NCI-H2107 treated with DMSO at 0.1 percent for 48 hours (cell line): ENCODE data around the gene PLIN1.
"Not testable (repeated sequence)": the region's sequence is repeated elsewhere in the genome, so short reads cannot be mapped to it uniquely, and the experiment has no call there.

Experiments
- DNase-seq: peaks from one replicate; lab custom pipeline; 2025; ENCODE audit not compliant: unreplicated experiment; lab: John Stamatoyannopoulos, UW

Gene PLIN1, protein sequence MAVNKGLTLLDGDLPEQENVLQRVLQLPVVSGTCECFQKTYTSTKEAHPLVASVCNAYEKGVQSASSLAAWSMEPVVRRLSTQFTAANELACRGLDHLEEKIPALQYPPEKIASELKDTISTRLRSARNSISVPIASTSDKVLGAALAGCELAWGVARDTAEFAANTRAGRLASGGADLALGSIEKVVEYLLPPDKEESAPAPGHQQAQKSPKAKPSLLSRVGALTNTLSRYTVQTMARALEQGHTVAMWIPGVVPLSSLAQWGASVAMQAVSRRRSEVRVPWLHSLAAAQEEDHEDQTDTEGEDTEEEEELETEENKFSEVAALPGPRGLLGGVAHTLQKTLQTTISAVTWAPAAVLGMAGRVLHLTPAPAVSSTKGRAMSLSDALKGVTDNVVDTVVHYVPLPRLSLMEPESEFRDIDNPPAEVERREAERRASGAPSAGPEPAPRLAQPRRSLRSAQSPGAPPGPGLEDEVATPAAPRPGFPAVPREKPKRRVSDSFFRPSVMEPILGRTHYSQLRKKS

DNA sequence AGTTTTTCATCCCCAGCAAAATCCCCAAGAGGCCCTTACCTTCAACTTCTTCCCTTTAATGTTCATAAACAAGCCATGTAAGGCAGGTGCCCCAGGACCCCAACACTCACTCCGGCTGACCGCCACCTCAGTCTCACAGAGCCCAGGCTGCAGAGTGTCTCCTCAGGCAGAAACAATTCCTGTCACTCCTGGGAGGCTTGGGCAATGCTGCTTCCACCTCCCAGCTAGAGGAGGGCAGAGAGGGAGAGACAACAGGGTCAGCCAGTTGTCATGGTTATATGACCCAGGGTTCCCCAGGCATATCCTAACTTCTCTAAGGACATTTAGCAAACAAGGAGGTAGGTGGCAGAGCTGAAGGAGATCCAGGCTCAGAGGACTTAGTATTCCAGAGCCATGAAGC lies at the start of gene PLIN1:
TSS of gene PLIN1 (minus strand) at position 156 of the 400 bp plus-strand sequence. CDS start 1,878 bp downstream, outside the sequence.
- no peak for DNase-seq

DNA sequence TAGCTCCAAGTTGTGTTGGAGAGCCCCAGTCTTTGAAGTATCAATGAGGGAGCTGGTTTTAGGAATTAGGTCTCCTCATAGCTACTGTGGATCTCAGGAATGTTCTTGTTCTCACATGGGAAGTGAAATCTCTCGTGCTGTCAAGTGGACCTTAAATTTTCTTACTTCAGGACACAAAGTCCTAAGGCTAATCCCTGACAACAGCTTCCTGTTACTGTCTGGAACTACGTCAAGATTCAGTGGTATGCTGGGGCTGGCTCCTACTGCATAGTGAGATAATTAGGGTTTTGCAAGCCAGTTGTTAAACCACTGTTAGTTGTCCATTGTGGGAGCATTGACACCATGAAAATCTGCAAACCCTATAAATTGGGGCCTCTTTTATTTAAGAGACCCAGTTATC lies 49.1 kb upstream of the PLIN1 start:
- DNase-seq = no peak

DNA sequence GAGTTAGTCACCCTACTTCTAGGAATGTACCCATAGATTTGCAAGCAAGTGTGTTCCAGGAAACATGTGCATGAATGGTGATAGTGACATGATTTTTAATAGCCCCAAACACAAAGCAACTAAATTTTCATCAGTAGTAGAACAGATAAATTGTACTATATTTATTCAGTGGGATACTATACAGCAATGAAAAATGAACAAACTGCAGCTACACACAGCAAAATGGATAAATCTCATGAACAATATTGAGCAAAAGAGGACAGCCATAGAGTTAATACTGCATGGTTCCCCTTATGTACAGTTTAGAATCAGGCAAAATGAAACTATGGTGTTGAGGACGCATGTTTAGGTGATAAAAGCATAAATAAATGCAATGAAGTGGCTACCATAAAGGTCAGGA lies 45.9 kb upstream of the PLIN1 start:
- no peak for DNase-seq

DNA sequence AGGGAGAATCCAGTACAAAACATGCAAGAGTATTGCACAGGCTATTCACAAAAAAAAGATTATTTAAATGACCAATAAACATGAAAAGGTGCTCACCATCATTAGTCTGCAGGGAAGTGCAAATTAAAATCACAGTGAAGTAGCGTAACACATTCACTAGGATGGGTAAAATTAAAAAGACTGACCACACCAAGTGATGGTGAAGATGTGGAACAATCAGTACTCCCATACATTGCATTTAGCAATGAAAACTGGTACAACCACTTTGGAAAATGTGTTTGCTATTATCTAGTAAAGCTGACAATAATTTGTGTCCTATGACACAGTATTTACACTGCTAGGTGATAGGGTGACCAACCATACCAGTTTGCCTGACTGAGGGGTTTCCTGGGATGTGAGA lies 45.5 kb upstream of the PLIN1 start:
- no peak for DNase-seq

DNA sequence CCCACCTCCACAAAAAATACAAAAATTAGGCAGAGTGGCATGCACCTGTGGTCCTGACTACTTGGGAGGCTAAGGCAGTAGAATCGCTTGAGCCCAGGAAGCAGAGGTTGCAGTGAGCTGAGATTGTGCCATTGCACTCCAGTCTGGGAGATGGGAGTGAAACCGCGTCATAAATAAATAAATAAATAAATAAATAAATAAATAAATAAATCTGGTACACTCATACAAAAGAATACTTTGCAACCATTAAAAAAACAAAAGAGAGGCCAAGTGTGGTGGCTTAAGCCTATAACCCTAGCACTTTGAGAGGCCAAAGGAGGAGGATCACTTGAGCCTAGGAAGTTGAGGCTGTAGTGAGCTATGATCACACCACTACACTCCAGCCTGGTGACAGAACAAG lies 43.9 kb upstream of the PLIN1 start:
- DNase-seq = no peak

DNA sequence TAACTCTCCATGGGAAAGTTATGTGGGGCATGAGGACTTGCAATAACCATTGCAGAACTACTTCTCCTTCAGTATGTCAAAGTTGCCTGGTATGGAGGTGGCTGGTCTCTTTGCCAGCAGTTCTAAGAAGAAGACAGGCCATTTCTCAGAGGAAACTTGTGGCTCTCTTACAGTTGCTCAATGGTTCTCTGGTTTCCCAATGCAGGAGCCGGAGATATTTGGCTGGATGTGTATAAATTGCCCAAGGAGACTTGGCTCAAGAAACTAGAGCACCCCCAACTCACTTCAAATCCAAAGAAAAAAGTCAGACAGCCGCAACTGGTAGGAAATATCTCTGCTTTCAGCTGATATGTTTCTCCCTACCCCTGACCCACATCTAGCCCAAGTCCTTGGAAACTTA lies 35.6 kb upstream of the PLIN1 start:
- DNase-seq = no peak

DNA sequence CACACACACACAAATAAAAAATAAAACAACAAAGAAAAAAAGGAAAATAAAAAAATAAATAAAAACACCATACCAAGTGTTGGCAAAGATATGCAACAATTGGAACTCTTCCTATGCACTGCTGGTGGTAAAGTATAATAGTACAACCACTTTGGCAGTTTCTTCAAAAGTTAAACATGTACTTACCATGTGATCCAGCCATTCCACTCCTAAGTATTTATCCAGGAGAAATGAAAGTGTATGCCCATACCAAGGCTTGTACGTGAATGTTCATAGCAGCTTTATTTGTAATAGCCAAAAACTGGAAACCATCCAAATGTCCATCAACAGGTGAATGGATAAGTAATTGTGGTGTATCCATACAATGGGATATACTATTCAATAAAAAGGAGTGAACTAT lies 28.4 kb upstream of the PLIN1 start:
- no peak for DNase-seq

DNA sequence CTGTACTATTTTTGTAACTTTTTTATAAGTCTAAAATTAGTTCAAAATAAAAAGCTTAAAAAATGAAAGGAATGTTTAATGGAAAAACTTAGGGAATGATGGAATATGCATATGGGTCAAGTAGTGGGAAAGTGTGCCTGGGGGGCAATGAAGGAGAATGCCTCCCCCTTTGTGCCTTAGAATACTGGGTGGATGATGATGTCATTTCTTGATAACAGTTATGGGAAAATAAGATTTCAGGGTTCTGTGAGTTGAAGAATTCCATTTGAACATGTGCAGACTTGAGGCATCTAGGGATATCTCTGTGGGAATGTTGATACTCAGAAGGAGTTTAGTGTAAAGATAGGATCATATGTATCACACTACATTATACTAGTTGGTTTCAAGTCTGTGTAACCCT lies 25.2 kb upstream of the PLIN1 start:
- DNase-seq = no peak

DNA sequence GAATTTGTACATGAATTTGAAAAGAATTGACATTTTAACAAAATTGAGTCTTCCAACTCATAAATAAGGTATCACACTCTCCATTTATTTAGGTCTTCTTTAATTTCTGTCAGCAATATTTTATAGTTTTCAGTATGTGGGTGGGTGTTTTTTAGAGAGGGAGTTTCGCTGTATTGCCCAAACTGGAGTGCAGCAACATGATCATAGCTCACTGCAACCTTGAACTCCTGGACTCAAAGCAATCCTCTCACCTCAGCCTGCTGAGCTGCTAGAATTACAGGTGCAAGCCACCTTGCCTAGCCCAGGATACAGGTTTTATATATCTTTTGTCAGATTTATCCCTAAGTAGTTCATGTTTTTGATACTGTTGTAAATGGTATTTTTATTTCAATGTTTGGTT lies 16.0 kb upstream of the PLIN1 start:
- no peak for DNase-seq

DNA sequence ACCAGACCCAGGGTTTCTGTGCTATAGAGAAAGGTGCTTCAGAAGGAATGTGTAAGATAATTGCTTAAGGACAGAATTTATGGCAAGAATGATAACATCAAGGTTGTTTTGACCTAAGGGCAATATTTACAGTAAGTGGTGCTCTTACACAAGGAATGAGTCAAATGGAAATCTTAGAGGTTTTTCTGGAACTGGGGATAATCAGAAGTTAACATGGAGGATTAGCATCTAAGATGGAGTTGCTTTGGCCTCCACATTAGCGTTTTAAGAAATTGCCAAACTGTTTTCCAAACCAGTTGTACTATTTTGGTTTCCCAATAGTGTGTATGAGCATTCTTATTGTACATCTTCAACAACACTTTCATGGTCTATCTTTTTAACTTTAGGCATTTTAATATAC lies 14.5 kb upstream of the PLIN1 start:
- DNase-seq = no peak

DNA sequence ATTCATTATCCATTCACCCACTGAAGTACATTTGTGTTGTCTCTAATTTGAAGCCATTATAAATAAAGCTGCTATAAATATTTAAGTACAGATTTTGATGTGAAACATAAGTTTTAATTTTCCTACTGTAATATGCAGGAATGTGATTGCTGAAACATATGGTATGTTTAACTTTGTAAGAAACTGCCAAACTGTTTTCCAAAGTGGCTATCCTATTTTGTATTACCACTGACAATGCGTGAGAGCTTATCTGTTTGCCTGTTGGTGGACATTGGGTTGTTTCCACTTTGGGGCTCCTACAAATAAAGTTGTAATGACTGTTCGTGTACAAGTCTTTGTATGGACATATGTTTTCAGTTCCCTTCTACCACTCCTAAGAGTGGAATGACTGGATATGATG lies 13.9 kb upstream of the PLIN1 start:
- no peak for DNase-seq

DNA sequence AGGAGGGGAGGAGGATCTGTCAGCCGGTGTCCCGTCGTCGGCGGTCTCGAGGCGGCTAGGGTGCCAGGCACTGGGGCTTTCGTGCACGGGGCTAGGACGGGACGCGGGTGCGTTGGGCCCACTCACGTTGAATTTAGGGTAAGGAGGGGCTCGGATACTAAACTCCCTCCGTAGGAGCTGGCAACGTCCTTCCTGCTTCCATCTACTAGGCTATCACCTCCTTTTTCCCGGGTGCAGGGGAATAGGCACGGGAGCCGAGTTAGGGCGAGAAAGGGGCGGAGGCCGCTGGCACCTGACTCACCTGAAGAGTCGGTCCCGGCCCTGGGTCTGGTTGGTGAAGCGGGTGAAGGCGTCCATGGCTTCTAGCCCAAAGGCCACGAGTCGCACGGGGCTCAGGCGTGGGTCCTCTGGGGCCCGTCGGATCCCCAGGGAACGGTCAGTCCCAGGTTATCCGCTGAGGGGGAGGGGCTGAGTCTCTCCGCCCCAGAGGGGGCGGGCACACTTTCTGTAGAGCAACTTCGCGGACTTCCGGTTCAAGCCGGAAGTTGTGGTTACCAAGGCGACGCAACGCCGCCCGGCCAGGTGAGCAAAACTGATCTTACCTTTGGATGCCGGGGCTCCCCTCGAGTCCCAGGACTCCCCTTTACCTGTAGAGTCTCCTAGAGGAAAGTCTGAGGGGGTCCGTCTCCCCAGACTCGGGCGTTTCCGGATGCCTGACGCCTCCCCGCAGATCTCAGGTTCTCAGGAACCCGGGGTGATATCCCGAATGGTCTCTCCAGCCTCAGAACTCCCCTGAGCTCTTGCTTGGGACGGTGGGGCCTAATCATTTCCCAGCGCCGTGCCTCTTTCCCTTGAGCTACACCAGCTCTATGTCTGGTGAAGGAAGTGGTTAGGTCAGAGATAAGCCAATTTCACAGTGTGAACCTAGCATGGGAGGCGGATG lies 11.4 kb upstream of the PLIN1 start, which contains the start of the genes PEX11A and WDR93:
TSS of gene PEX11A (minus strand) at position 479 of the 943 bp plus-strand sequence. CDS start at position 357, 122 bp downstream.
TSS of gene WDR93 (plus strand) at position 536 of the 943 bp plus-strand sequence. CDS start 10,936 bp downstream, outside the sequence.
- DNase-seq = peak; percentile 38

DNA sequence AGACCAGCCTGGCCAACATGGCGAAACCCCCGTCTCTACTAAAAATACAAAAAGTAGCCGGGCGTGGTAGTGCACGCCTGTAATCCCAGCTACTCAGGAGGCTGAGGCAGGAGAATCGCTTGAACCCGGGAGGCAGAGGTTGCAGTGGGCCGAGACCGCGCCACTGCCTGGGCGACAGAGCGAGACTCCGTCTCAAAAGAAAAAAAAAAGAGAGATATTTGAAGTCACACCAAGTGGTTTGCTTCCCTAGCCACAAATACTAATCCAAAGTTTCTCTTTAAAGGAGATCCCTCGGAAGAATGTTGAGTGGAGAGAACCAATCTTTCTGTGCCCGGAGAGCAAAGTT lies 10.7 kb upstream of the PLIN1 start:
- not testable (repeated sequence) for DNase-seq

DNA sequence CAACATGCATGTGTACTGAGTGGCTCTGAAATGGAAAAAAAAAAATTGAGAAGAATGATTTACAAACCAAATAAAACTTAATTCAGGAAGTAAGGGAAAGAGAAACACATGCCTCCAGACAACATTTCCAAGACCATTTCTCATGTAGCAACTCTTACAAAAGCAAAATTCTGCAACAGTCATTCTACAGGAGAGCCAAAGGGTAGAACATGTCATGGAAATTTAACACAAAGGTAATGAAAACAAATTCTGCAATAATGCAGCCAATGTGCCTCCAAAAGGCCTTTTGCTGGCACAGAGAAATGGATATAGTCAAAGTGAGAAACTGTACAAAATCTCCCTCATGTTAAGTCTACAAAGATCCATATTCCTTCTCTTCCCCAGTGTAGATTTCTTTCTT lies 7.4 kb upstream of the PLIN1 start:
- DNase-seq = no peak

DNA sequence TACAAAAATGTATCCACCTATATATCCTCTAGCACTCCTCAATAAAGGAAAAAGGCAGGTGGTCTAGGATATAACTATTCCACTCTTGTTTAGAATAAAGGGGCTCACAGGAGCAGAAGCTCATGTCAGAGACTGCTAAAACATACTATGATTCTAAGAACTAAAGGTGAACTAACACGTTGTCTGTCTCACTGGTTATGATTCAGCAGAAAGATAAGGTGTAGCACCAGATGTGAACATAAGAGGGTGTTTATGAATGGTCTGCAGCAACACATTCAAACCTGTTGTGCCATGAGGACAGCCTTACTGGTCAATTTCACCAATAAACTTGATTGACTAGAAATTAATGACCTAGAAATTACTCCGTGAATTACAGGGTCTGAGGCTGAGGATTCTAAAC lies 6.8 kb upstream of the PLIN1 start:
- DNase-seq = no peak

DNA sequence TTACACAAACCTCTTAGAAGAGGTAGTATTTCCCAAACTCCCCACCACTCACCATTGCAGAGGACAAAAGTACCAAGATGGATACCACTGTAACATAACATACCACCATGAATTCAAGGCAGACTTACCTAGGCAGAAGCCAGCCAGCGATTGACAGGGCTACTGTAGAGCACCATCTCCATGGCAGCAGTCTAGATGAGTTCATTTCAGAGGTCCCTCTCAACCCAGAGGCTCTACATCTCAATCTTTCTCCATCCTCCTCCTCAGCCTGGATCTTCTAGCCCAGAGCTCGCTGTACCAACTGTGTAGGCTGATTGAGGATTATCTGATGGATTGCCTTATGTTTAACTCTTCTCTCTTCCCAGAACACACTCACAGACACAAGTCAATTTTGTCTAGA lies 2.0 kb upstream of the PLIN1 start:
- no peak for DNase-seq

DNA sequence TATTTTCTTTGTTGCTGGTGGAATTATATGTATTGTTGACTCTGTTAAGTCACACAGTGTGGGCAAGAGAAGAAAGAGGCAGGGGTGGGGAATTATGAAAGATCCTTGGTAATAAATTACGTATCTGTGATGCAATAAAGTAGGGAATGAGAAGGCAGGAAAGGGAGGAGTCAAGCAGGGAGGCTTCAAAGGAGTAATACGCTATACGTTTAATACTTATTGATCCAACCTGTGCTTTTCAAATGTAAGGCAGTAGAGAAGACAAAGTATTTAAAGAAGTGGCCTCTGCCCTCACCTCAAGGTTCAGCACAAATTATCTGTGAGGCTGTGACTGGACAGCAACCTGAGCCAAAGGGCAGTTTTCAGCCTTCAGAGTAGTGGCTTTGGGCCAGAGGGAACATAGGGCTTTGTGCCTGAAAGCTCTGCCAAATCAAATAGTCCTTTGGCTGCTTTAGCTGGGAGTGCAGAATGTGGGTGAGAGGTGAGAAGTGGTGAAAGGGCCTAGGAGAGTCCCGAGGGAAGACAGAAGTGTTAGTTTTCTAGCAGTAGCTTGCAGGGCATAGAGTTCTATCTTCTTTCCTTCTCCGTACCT lies 1.2 kb upstream of the PLIN1 start:
- DNase-seq = no peak

DNA sequence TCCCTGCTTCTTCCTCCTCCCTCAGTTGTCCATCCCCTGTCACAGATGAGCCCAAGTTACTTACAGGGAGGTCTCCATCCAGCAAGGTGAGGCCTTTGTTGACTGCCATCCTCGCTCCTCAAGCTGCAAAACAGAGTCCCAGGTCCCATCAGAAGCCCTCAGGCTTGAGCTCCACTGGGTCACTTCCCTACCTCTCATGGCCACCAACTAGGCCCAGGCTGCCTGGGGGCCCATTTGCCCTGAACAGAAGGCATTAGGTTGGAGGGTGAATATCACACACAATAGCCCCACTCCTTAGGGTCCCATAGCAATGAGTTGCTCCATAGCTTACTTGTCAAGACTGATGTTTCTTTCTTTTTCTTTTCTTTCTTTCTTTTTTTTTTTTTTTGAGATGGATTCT lies 1.8 kb downstream of the PLIN1 start:
- no peak for DNase-seq

DNA sequence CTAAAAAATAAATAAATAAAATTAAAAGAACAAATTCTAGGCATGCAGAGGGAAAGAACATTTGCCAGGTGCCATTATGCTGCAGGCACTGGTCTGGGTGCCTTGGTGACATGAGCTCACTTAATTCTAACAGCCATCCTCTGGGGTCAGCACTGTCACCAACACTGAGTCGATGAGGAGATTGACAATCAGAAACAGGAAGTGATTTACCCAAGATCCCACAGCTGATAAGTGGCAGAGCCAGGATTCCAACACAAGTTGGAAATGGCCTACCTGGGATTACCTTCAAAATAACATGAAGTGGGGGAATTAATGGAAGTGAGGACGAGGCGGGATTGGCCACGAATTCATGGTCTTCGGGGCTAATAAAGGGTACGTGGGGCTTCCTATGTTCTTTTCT lies 3.6 kb downstream of the PLIN1 start:
- no peak for DNase-seq

DNA sequence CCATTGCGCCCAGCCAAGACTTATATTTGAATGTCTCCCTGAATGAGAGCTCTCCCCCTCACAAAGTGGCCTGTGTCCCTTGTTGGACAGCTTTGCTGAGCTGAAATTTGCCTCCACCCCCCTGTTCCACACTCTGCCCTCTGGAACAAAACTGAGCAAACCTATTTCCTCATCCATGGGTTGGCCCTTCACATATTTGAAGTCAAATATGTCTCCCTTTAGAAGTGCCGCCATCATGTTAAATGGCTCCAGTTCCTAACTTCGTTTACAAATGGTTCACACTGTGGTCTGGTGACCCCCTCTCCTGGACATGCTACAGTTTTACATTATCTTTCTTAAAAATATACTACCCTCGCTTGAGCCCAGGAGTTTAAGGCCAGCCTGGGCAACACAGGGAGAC lies 4.6 kb downstream of the PLIN1 start:
- DNase-seq = no peak

DNA sequence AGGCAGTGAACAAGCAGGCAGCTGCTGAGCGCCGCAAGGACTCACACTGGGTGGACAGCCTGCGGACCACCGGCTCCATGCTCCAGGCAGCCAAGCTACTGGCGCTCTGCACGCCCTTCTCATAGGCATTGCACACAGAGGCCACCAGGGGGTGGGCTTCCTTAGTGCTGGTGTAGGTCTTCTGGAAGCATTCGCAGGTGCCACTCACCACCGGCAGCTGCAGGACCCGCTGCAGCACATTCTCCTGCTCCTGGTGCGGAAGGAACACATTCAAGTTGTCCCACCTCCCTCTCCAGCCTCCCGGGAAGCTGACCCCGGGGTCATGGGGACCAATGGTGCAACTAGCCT lies 6.0 kb downstream of the PLIN1 start:
- no peak for DNase-seq
